Astrocyte (in vitro differentiated cells and primary cell): ENCODE results near the gene CDC34. TPM values are rescaled to one million over a fixed set of nuclear protein-coding genes. Genes with fewer than 3 reads are reported as not detected.

Experiments
- DNase-seq: peaks from one replicate; pipeline ENCODE4 v3.0.0-alpha.2; 2010; ENCODE audit warnings: low read depth
- FAIRE-seq: peaks from 2 replicates; lab custom pipeline; 2011; peaks lifted over from hg19 to GRCh38; lab: Jason Lieb, UNC
- H2AFZ ChIP-seq: 2 replicates; pipeline ENCODE4 v1.6.0; 2012; ENCODE audit warnings: low read depth, low read length, inconsistent platforms
- H3K27ac ChIP-seq: 2 replicates; pipeline ENCODE4 v1.5.1; 2011; ENCODE audit warnings: low read depth, low read length, inconsistent platforms
- H3K27me3 ChIP-seq: 2 replicates; pipeline ENCODE4 v1.6.0; 2011; ENCODE audit warnings: low read length, inconsistent platforms; ENCODE audit not compliant: insufficient read depth
- H3K36me3 ChIP-seq: 2 replicates; pipeline ENCODE4 v1.5.1; 2011; ENCODE audit warnings: low read length, inconsistent platforms; ENCODE audit not compliant: insufficient read depth
- H3K4me1 ChIP-seq: 2 replicates; pipeline ENCODE4 v1.5.1; 2011; ENCODE audit warnings: low read length, inconsistent platforms; ENCODE audit not compliant: insufficient read depth
- H3K4me2 ChIP-seq: 2 replicates; pipeline ENCODE4 v1.6.0; 2012; ENCODE audit warnings: low read length, inconsistent platforms
- H3K4me3 ChIP-seq: 2 replicates; pipeline ENCODE4 v1.5.1; 2011; ENCODE audit warnings: low read depth, mild to moderate bottlenecking, low read length, inconsistent platforms; ENCODE audit not compliant: insufficient read depth
- H3K79me2 ChIP-seq: 2 replicates; pipeline ENCODE4 v1.6.0; 2012; ENCODE audit warnings: mild to moderate bottlenecking, low read length, inconsistent platforms; ENCODE audit not compliant: insufficient read depth
- H3K9ac ChIP-seq: 2 replicates; pipeline ENCODE4 v1.6.0; 2012; ENCODE audit warnings: mild to moderate bottlenecking, low read length, inconsistent platforms
- H3K9me3 ChIP-seq: 2 replicates; pipeline ENCODE4 v1.5.1; 2012; ENCODE audit warnings: low read depth, mild to moderate bottlenecking, low read length, inconsistent platforms; ENCODE audit not compliant: insufficient read depth
- H4K20me1 ChIP-seq: 2 replicates; pipeline ENCODE4 v1.6.0; 2012; ENCODE audit warnings: low read length, inconsistent platforms; ENCODE audit not compliant: insufficient read depth
- H3K27ac Mint-ChIP-seq: one replicate; pipeline ENCODE4 v1.8.0; 2021; ENCODE audit warnings: mild to moderate bottlenecking, mixed read lengths; ENCODE audit not compliant: unreplicated experiment
- H3K27me3 Mint-ChIP-seq: one replicate; pipeline ENCODE4 v1.8.0; 2021; ENCODE audit warnings: low read depth, mixed read lengths; ENCODE audit not compliant: unreplicated experiment
- H3K36me3 Mint-ChIP-seq: one replicate; pipeline ENCODE4 v1.8.0; 2021; ENCODE audit warnings: low read depth, mixed read lengths; ENCODE audit not compliant: unreplicated experiment
- H3K4me1 Mint-ChIP-seq: one replicate; pipeline ENCODE4 v1.8.0; 2021; ENCODE audit warnings: low read depth, mixed read lengths; ENCODE audit not compliant: unreplicated experiment
- H3K4me3 Mint-ChIP-seq: one replicate; pipeline ENCODE4 v1.8.0; 2021; ENCODE audit warnings: mild to moderate bottlenecking, moderate library complexity, mixed read lengths; ENCODE audit not compliant: unreplicated experiment
- H3K9me3 Mint-ChIP-seq: one replicate; pipeline ENCODE4 v1.8.0; 2021; ENCODE audit warnings: mild to moderate bottlenecking, mixed read lengths; ENCODE audit not compliant: unreplicated experiment
- CTCF ChIP-seq: IDR thresholded peaks from 2 replicates; pipeline ENCODE4 v1.5.1; 2011; ENCODE audit warnings: low read depth, mild to moderate bottlenecking, inconsistent platforms, low read length, moderate library complexity; ENCODE audit not compliant: insufficient read depth
- EZH2 ChIP-seq: IDR thresholded peaks from 2 replicates; pipeline ENCODE4 v1.6.1; 2012; ENCODE audit warnings: mild to moderate bottlenecking, low read length, inconsistent platforms; ENCODE audit not compliant: insufficient read depth
- total RNA-seq: library from RNA; stranded (reverse); gene quantifications from 2 replicates; pipeline ENCODE4 v1.2.1, GENCODE V29; 2021

The CDC34 gene
- total RNA-seq, 1 donor from 2014 or later = 190 TPM

DNA sequence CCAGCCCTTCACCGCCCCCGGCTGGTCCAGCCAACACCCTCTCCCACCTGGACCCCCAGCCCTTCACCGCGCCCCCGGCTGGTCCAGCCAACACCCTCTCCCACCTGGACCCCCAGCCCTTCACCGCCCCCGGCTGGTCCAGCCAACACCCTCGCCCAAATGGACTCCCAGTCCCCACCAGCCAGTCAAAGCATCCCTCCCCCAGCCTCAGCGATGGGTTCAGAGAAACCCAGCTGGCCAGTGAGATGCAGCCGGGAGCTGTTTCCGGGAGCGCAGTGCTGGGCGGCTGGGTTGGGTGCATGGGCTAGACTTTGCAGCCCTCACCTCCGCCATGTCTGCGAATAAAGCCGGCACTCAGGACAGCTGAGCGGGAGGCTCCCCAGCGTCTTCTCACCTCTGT lies 6.5 kb upstream of the CDC34 start:
- Histone ChIP-seq H3K36me3 (no peaks in the 10 kb centered on the region), H3K9ac (no peak overlapping the region), H3K27ac (no peak overlapping the region), H3K9me3 (no peaks in the 10 kb centered on the region), H3K4me1 (no peaks in the 10 kb centered on the region), H3K79me2 (no peaks in the 10 kb centered on the region), H4K20me1 (no peaks in the 10 kb centered on the region), H3K4me3 (no peak overlapping the region), H2AFZ (no peak overlapping the region), H3K4me2 (no peak overlapping the region), H3K27me3 (no peaks in the 10 kb centered on the region)
- Mint-ChIP-seq H3K36me3 (peaks cover 6% of the 10 kb centered on the region), H3K9me3 (no peaks in the 10 kb centered on the region), H3K27ac (no peak overlapping the region), H3K27me3 (peaks cover 3% of the 10 kb centered on the region), H3K4me3 (no peak overlapping the region), H3K4me1 (no peaks in the 10 kb centered on the region)
- DNase-seq (no peak), FAIRE-seq (no peak)
- no peak for TF ChIP-seq EZH2
- no peak for TF ChIP-seq CTCF

DNA sequence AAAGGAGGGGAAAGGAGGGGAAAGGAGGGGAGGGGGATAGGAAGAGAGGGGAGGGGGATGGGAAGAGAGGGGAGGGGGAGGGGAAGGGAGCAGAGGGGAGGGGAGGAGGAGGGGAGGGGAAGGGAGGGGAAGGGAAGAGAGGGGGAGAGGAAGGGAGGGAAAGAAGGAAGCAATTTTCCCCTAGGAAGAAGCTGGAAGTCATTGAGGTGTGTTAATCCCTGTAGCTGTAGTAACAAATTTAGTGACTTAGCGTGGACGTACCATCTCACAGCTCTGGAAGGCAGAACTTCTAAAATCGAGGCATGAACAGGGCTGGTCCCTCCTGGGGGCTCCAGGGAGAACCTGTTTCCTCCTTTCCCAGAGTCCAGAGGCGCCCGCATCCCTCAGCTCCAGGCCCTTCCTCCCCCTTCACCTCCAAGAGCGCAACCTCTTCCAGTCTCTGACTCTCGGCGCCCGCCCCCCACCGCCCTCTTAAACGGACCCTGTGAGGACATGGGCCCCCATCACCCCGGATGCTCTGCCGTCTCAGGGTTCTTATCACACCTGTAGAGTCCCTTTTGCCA lies 5.6 kb upstream of the CDC34 start:
- Histone ChIP-seq H3K4me2 (no peak overlapping the region), H3K4me3 (no peak overlapping the region), H3K27ac (no peak overlapping the region), H3K9ac (no peak overlapping the region), H4K20me1 (no peaks in the 10 kb centered on the region), H3K36me3 (no peaks in the 10 kb centered on the region), H2AFZ (no peak overlapping the region), H3K27me3 (no peaks in the 10 kb centered on the region), H3K9me3 (no peaks in the 10 kb centered on the region), H3K79me2 (no peaks in the 10 kb centered on the region), H3K4me1 (peaks cover 3% of the 10 kb centered on the region)
- no peak for DNase-seq
- no peak for TF ChIP-seq EZH2
- no peak for TF ChIP-seq CTCF
- Mint-ChIP-seq H3K27ac (no peak overlapping the region), H3K36me3 (peaks cover 6% of the 10 kb centered on the region), H3K9me3 (no peaks in the 10 kb centered on the region), H3K27me3 (peaks cover 3% of the 10 kb centered on the region), H3K4me1 (no peaks in the 10 kb centered on the region), H3K4me3 (no peak overlapping the region)
- FAIRE-seq = no peak
